ENCODE results near the gene PRKAG2.

GRCh38 chr7:151540146-151540545, 336.8 kb downstream of the PRKAG2 start:
- TF ChIP-seq NRF1 (IDR thresholded peaks at IDR 0.05; ENCODE audit: low read depth, low read length): no peak
- TF ChIP-seq GABPA (IDR thresholded peaks at IDR 0.05; ENCODE audit: low read depth): no peak
- TF ChIP-seq CTCF (IDR thresholded peaks at IDR 0.05): no peak
- TF ChIP-seq MXI1 (IDR thresholded peaks at IDR 0.05; ENCODE audit: low read depth, low read length): no peak
- no peak for TF ChIP-seq EP300 (IDR thresholded peaks at IDR 0.05; ENCODE audit: borderline replicate concordance in 1 of 2, low read depth in 1 of 2, low read length in 1 of 2)
- TF ChIP-seq POLR2AphosphoS5 (IDR thresholded peaks at IDR 0.05; ENCODE audit: low read depth, low read length): no peak
- TF ChIP-seq NFIC (IDR thresholded peaks at IDR 0.05; ENCODE audit: borderline replicate concordance): no peak
